ENCODE measurements around the gene PARD3. TPM values are rescaled to one million over a fixed set of nuclear protein-coding genes. Genes with fewer than 3 reads are reported as not detected.

The PARD3 gene
- total RNA-seq, 1 donor from 2014 or later = 35.4 TPM

GRCh38 chr10:34101001-34101400 is 714.1 kb downstream of the PARD3 start:
- DNase-seq (ENCODE audit: low read depth) = no peak
- H3K4me3 Mint-ChIP-seq (ENCODE audit: unreplicated experiment) = no peak overlapping the region
- H4K20me1 ChIP-seq (ENCODE audit: insufficient read depth, low read length) = no peaks in the 10 kb centered on the region
- H3K9me3 ChIP-seq (ENCODE audit: insufficient read depth, low read depth, low read length) = no peaks in the 10 kb centered on the region
- H3K36me3 ChIP-seq (ENCODE audit: insufficient read depth, low read length) = no peaks in the 10 kb centered on the region
- no peaks in the 10 kb centered on the region for H3K36me3 Mint-ChIP-seq (ENCODE audit: low read depth, unreplicated experiment)
- peaks cover 9% of the 10 kb centered on the region for H3K9me3 Mint-ChIP-seq (ENCODE audit: unreplicated experiment)
- no peaks in the 10 kb centered on the region for H3K4me1 ChIP-seq (ENCODE audit: insufficient read depth, low read length)
- no peak overlapping the region for H2AFZ ChIP-seq (ENCODE audit: low read depth, low read length)
- H3K27ac ChIP-seq (ENCODE audit: low read depth, low read length) = no peak overlapping the region
- no peak overlapping the region for H3K27ac Mint-ChIP-seq (ENCODE audit: unreplicated experiment)
- no peak overlapping the region for H3K4me3 ChIP-seq (ENCODE audit: insufficient read depth, low read depth, low read length)
- TF ChIP-seq EZH2 (IDR thresholded peaks at IDR 0.05; ENCODE audit: insufficient read depth, low read length) = no peak
- no peak for TF ChIP-seq CTCF (IDR thresholded peaks at IDR 0.05; ENCODE audit: insufficient read depth, low read depth, low read length)
- no peak overlapping the region for H3K4me2 ChIP-seq (ENCODE audit: low read length)
- no peaks in the 10 kb centered on the region for H3K4me1 Mint-ChIP-seq (ENCODE audit: low read depth, unreplicated experiment)
- no peaks in the 10 kb centered on the region for H3K79me2 ChIP-seq (ENCODE audit: insufficient read depth, low read length)
- no peak for FAIRE-seq
- no peaks in the 10 kb centered on the region for H3K27me3 Mint-ChIP-seq (ENCODE audit: low read depth, unreplicated experiment)
- H3K27me3 ChIP-seq (ENCODE audit: insufficient read depth, low read length) = no peaks in the 10 kb centered on the region
- H3K9ac ChIP-seq (ENCODE audit: low read length) = no peak overlapping the region

- Mint-ChIP-seq H3K27ac (ENCODE audit: unreplicated experiment) (no peak overlapping the region), H3K36me3 (ENCODE audit: low read depth, unreplicated experiment) (peaks cover 3% of the 10 kb centered on the region), H3K4me1 (ENCODE audit: low read depth, unreplicated experiment) (no peaks in the 10 kb centered on the region), H3K27me3 (ENCODE audit: low read depth, unreplicated experiment) (no peaks in the 10 kb centered on the region), H3K9me3 (ENCODE audit: unreplicated experiment) (peaks cover 16% of the 10 kb centered on the region), H3K4me3 (ENCODE audit: unreplicated experiment) (no peak overlapping the region)
- H3K4me3 ChIP-seq (ENCODE audit: insufficient read depth, low read depth, low read length) = no peak overlapping the region
- H3K4me2 ChIP-seq (ENCODE audit: low read length) = no peak overlapping the region
- H2AFZ ChIP-seq (ENCODE audit: low read depth, low read length) = no peak overlapping the region
- no peaks in the 10 kb centered on the region for H4K20me1 ChIP-seq (ENCODE audit: insufficient read depth, low read length)
- no peak overlapping the region for H3K27ac ChIP-seq (ENCODE audit: low read depth, low read length)
- no peaks in the 10 kb centered on the region for H3K79me2 ChIP-seq (ENCODE audit: insufficient read depth, low read length)
- H3K4me1 ChIP-seq (ENCODE audit: insufficient read depth, low read length) = no peaks in the 10 kb centered on the region
- H3K9ac ChIP-seq (ENCODE audit: low read length) = no peak overlapping the region
- DNase-seq (ENCODE audit: low read depth) (no peak), FAIRE-seq (no peak)
- no peak for TF ChIP-seq CTCF (IDR thresholded peaks at IDR 0.05; ENCODE audit: insufficient read depth, low read depth, low read length)
- no peak for TF ChIP-seq EZH2 (IDR thresholded peaks at IDR 0.05; ENCODE audit: insufficient read depth, low read length)
- H3K27me3 ChIP-seq (ENCODE audit: insufficient read depth, low read length) = no peaks in the 10 kb centered on the region
- no peaks in the 10 kb centered on the region for H3K36me3 ChIP-seq (ENCODE audit: insufficient read depth, low read length)
- H3K9me3 ChIP-seq (ENCODE audit: insufficient read depth, low read depth, low read length) = no peaks in the 10 kb centered on the region
These were observed 716.1 kb downstream of the PARD3 start for GRCh38 chr10:34098821-34099567.

GRCh38 chr10:34097682-34098081 is 717.4 kb downstream of the PARD3 start:
- no peak overlapping the region for H2AFZ ChIP-seq (ENCODE audit: low read depth, low read length)
- TF ChIP-seq CTCF (IDR thresholded peaks at IDR 0.05; ENCODE audit: insufficient read depth, low read depth, low read length) = no peak
- no peak for TF ChIP-seq EZH2 (IDR thresholded peaks at IDR 0.05; ENCODE audit: insufficient read depth, low read length)
- no peak for FAIRE-seq

More at GRCh38 chr10:34097682-34098081, 717.4 kb downstream of the PARD3 start:
- Histone ChIP-seq H3K4me2 (ENCODE audit: low read length) (no peak overlapping the region), H3K4me3 (ENCODE audit: insufficient read depth, low read depth, low read length) (no peak overlapping the region), H3K27me3 (ENCODE audit: insufficient read depth, low read length) (no peaks in the 10 kb centered on the region), H3K9me3 (ENCODE audit: insufficient read depth, low read depth, low read length) (no peaks in the 10 kb centered on the region), H3K9ac (ENCODE audit: low read length) (no peak overlapping the region), H3K4me1 (ENCODE audit: insufficient read depth, low read length) (no peaks in the 10 kb centered on the region), H3K27ac (ENCODE audit: low read depth, low read length) (no peak overlapping the region), H3K79me2 (ENCODE audit: insufficient read depth, low read length) (no peaks in the 10 kb centered on the region), H3K36me3 (ENCODE audit: insufficient read depth, low read length) (no peaks in the 10 kb centered on the region), H4K20me1 (ENCODE audit: insufficient read depth, low read length) (no peaks in the 10 kb centered on the region)
- no peaks in the 10 kb centered on the region for H3K4me1 Mint-ChIP-seq (ENCODE audit: low read depth, unreplicated experiment)
- peaks cover 5% of the 10 kb centered on the region for H3K36me3 Mint-ChIP-seq (ENCODE audit: low read depth, unreplicated experiment)
- H3K27ac Mint-ChIP-seq (ENCODE audit: unreplicated experiment) = no peak overlapping the region
- DNase-seq (ENCODE audit: low read depth) = no peak
- H3K4me3 Mint-ChIP-seq (ENCODE audit: unreplicated experiment) = no peak overlapping the region
- H3K9me3 Mint-ChIP-seq (ENCODE audit: unreplicated experiment) = peaks cover 19% of the 10 kb centered on the region
- H3K27me3 Mint-ChIP-seq (ENCODE audit: low read depth, unreplicated experiment) = no peaks in the 10 kb centered on the region

All from astrocyte (in vitro differentiated cells and primary cell).